GM23338 (cell line): ENCODE measurements around the gene MFAP3L. TPM values are rescaled to one million over a fixed set of nuclear protein-coding genes. Genes with fewer than 3 reads are reported as not detected.
A peak's percentile ranks its signal among the peaks of the same experiment; 100 is the strongest.

ENCODE experiments used
- ATAC-seq: fragments of 200-7000 bp; cut with Tn5 transposase; 3 replicates; pipeline ENCODE4 v1.9.1; 2020
- DNase-seq: peaks from one replicate; pipeline ENCODE4 v3.0.0-alpha.2; 2015; ENCODE audit warnings: low spot score
- H2AFZ ChIP-seq: fragments of 200-600 bp; sonication (generic); 2 replicates; pipeline ENCODE4 v1.8.0; 2016; ENCODE audit warnings: antibody characterized with exemption, mild to moderate bottlenecking, moderate library complexity
- H3F3A ChIP-seq: fragments of 200-600 bp; sonication (generic); replicated peaks from 2 replicates; pipeline ENCODE4 v1.8.0; 2017; ENCODE audit warnings: antibody characterized with exemption, mixed run types, low read depth
- H3K27ac ChIP-seq: fragments of 200-600 bp; sonication (generic); 2 replicates; pipeline ENCODE4 v1.6.1; 2016; ENCODE audit warnings: low read depth
- H3K27me3 ChIP-seq: fragments of 200-600 bp; sonication (generic); 2 replicates; pipeline ENCODE4 v1.8.0; 2016; ENCODE audit warnings: mild to moderate bottlenecking, mixed run types, moderate library complexity; ENCODE audit not compliant: insufficient read depth
- H3K36me3 ChIP-seq: fragments of 200-600 bp; sonication (generic); 2 replicates; pipeline ENCODE4 v1.8.0; 2016; ENCODE audit warnings: mild to moderate bottlenecking; ENCODE audit not compliant: insufficient read depth
- H3K4me1 ChIP-seq: fragments of 200-600 bp; sonication (generic); 2 replicates; pipeline ENCODE4 v1.8.0; 2016; ENCODE audit warnings: mild to moderate bottlenecking, moderate library complexity; ENCODE audit not compliant: insufficient read depth
- H3K4me2 ChIP-seq: fragments of 200-600 bp; sonication (generic); 2 replicates; pipeline ENCODE4 v1.7.1; 2017; ENCODE audit warnings: mixed run types
- H3K4me3 ChIP-seq: fragments of 200-600 bp; sonication (generic); 2 replicates; pipeline ENCODE4 v1.6.1; 2016; ENCODE audit warnings: mixed run types
- H3K79me2 ChIP-seq: fragments of 200-600 bp; sonication (generic); replicated peaks from 2 replicates; pipeline ENCODE4 v1.8.0; 2017; ENCODE audit warnings: mild to moderate bottlenecking; ENCODE audit not compliant: insufficient read depth
- H3K9me2 ChIP-seq: fragments of 200-600 bp; sonication (generic); 2 replicates; pipeline ENCODE4 v1.8.0; 2017; ENCODE audit not compliant: insufficient read depth
- H4K20me1 ChIP-seq: fragments of 200-600 bp; sonication (generic); replicated peaks from 2 replicates; pipeline ENCODE4 v1.8.0; 2017; ENCODE audit warnings: mild to moderate bottlenecking; ENCODE audit not compliant: insufficient read depth
- H3K27ac Mint-ChIP-seq: 2 replicates; pipeline ENCODE4 v1.8.0; 2020; ENCODE audit warnings: inconsistent platforms, mild to moderate bottlenecking, moderate library complexity, mixed read lengths
- H3K27me3 Mint-ChIP-seq: 3 replicates; pipeline ENCODE4 v1.8.0; 2022; ENCODE audit warnings: low read depth, mild to moderate bottlenecking, moderate library complexity, mixed read lengths, inconsistent platforms; ENCODE audit not compliant: insufficient read depth, poor library complexity
- H3K36me3 Mint-ChIP-seq: 3 replicates; pipeline ENCODE4 v1.8.0; 2021; ENCODE audit warnings: low read depth, mild to moderate bottlenecking, inconsistent platforms, moderate library complexity, mixed read lengths
- H3K4me1 Mint-ChIP-seq: 3 replicates; pipeline ENCODE4 v1.8.0; 2020; ENCODE audit warnings: mild to moderate bottlenecking, inconsistent platforms, mixed read lengths
- H3K4me3 Mint-ChIP-seq: 3 replicates; pipeline ENCODE4 v1.8.0; 2021; ENCODE audit warnings: moderate library complexity, mild to moderate bottlenecking, inconsistent platforms, mixed read lengths
- H3K9me3 Mint-ChIP-seq: 3 replicates; pipeline ENCODE4 v1.8.0; 2020; ENCODE audit warnings: moderate library complexity, mild to moderate bottlenecking, inconsistent platforms, mixed read lengths
- CREB1 ChIP-seq: fragments of 250-450 bp; sonication (Bioruptor Pico); IDR thresholded peaks from 2 replicates; pipeline ENCODE4 v1.5.0; 2020; ENCODE audit warnings: low read depth, mild to moderate bottlenecking, moderate library complexity
- CTCF ChIP-seq, 2 experiments: fragments of 200-600 bp in 1 of 2; sonication (generic) in 1 of 2; conservative IDR thresholded peaks; 2 replicates each; pipeline versions ENCODE4 v1.5.1 to v1.6.1; 2016 to 2017; ENCODE audit warnings: antibody characterized with exemption in 2 of 2, low read depth in 2 of 2, mild to moderate bottlenecking in 2 of 2, moderate library complexity in 1 of 2
- ETS1 ChIP-seq: IDR thresholded peaks from 2 replicates; pipeline ENCODE4 v1.6.1; 2016; ENCODE audit warnings: antibody characterized with exemption
- EZH2 ChIP-seq: fragments of 200-600 bp; sonication (generic); IDR thresholded peaks from one replicate; pipeline ENCODE4 v1.8.0; 2017; ENCODE audit warnings: antibody characterized with exemption, mild to moderate bottlenecking, low read depth; ENCODE audit not compliant: unreplicated experiment
- EZH2phosphoT487 ChIP-seq: fragments of 200-600 bp; sonication (generic); IDR thresholded peaks from one replicate; pipeline ENCODE4 v1.8.1; 2018; ENCODE audit warnings: antibody characterized with exemption; ENCODE audit not compliant: unreplicated experiment
- JUNB ChIP-seq: IDR thresholded peaks from one replicate; pipeline ENCODE4 v1.6.1; 2016; ENCODE audit warnings: antibody characterized with exemption; ENCODE audit not compliant: unreplicated experiment
- NANOG ChIP-seq: IDR thresholded peaks from 2 replicates; pipeline ENCODE4 v1.6.1; 2016; ENCODE audit warnings: antibody characterized with exemption, borderline replicate concordance
- POLR2AphosphoS5 ChIP-seq: IDR thresholded peaks from 2 replicates; pipeline ENCODE4 v1.6.1; 2016; ENCODE audit warnings: antibody characterized with exemption, low read depth
- REST ChIP-seq: IDR thresholded peaks from one replicate; pipeline ENCODE4 v1.6.1; 2018; ENCODE audit warnings: antibody characterized with exemption; ENCODE audit not compliant: unreplicated experiment
- STAT1 ChIP-seq: IDR thresholded peaks from one replicate; pipeline ENCODE4 v1.6.1; 2016; ENCODE audit warnings: antibody characterized with exemption; ENCODE audit not compliant: unreplicated experiment
- ZNF114 ChIP-seq: fragments of 250-450 bp; sonication (Bioruptor Pico); IDR thresholded peaks from 2 replicates; pipeline ENCODE4 v1.5.0; 2020; ENCODE audit warnings: mild to moderate bottlenecking, moderate library complexity
- ZNF331 ChIP-seq: fragments of 250-450 bp; sonication (Bioruptor Pico); IDR thresholded peaks from 2 replicates; pipeline ENCODE4 v1.5.0; 2020; ENCODE audit warnings: low read depth, mild to moderate bottlenecking, moderate library complexity
- ZNF462 ChIP-seq: fragments of 250-450 bp; sonication (Bioruptor Pico); IDR thresholded peaks from 2 replicates; pipeline ENCODE4 v1.5.0; 2020; ENCODE audit warnings: mild to moderate bottlenecking, moderate library complexity
- polyA plus RNA-seq: library from polyadenylated mRNA; unstranded; fragments of >200 nt; fragmentation: Nextera tagmentation; extraction: Ambion mirVana; gene quantifications from 2 replicates; pipeline ENCODE4 v1.2.1, GENCODE V29; 2016
- total RNA-seq: library from RNA; depleted of rRNA; stranded (reverse); fragments of >200 nt; shearing (Covaris generic); gene quantifications from 2 replicates; pipeline ENCODE4 v1.2.3, GENCODE V29; 2014

MFAP3L gene
- total and polyA plus RNA-seq, 2 experiments from 2014 or later: 3.4 to 7.9 TPM

- Histone ChIP-seq H3K9me2 (no peaks in the 10 kb centered on the region), H3K4me2 (no peak overlapping the region), H3K4me1 (peaks cover 16% of the 10 kb centered on the region), H3K27ac (no peak overlapping the region), H3F3A (no peaks in the 10 kb centered on the region), H4K20me1 (no peaks in the 10 kb centered on the region), H3K27me3 (no peaks in the 10 kb centered on the region), H3K4me3 (no peak overlapping the region), H3K79me2 (no peaks in the 10 kb centered on the region), H3K36me3 (no peaks in the 10 kb centered on the region), H2AFZ (no peak overlapping the region; the same call in 1 of the 2 replicates)
- no peak for TF ChIP-seq EZH2
- no peak for TF ChIP-seq REST
- TF ChIP-seq CTCF (conservative IDR thresholded peaks at IDR 0.05; ENCODE audit: low read depth in 2 of 2): no peak
- no peak for TF ChIP-seq ZNF114 (CRISPR knock-in tag)
- no peak for TF ChIP-seq EZH2phosphoT487
- no peak for TF ChIP-seq NANOG
- no peak for TF ChIP-seq ETS1
- TF ChIP-seq JUNB: no peak
- TF ChIP-seq POLR2AphosphoS5: no peak
- TF ChIP-seq CREB1 (CRISPR knock-in tag): no peak
- TF ChIP-seq STAT1: no peak
- no peak for TF ChIP-seq ZNF331
- no peak for TF ChIP-seq ZNF462
- Mint-ChIP-seq H3K36me3 (no peaks in the 10 kb centered on the region), H3K4me1 (peaks cover 21% of the 10 kb centered on the region), H3K4me3 (no peak overlapping the region), H3K27ac (peak overlapping the region; percentile 56; the same call in 1 of the 2 replicates), H3K9me3 (no peaks in the 10 kb centered on the region), H3K27me3 (no peaks in the 10 kb centered on the region)
- DNase-seq: no peak
- no peak for ATAC-seq
These were observed 40.3 kb downstream of the MFAP3L start for GRCh38 chr4:169985881-169986280.
